ENCODE data around the gene PRPF19.

Gene PRPF19

GRCh38 chr11:60841797-60842667 is 64.4 kb downstream of the PRPF19 start, which contains the start of gene CCDC86:
TSS of gene CCDC86 (plus strand) at chr11:60842113. CDS start at chr11:60842125, 12 bp downstream.
- DNase-seq, result peak; percentile 96

All from fibroblast of skin of scalp (primary cell).